RWPE2 (cell line): ENCODE measurements around the gene IFI6.

Source experiments
- ATAC-seq: fragments of 200-7000 bp; cut with Tn5 transposase; 3 replicates; pipeline ENCODE4 v1.9.1; 2021; ENCODE audit warnings: low read depth
- DNase-seq: peaks from one replicate; pipeline ENCODE4 v3.0.0-alpha.2; 2020; ENCODE audit warnings: low spot score
- H3K27ac ChIP-seq: fragments of 450-650 bp; 2 replicates; pipeline ENCODE4 v1.5.1; 2017; ENCODE audit warnings: mild to moderate bottlenecking; ENCODE audit not compliant: poor library complexity, severe bottlenecking
- H3K27me3 ChIP-seq: fragments of 250-450 bp; sonication (Bioruptor Pico); 2 replicates; pipeline ENCODE4 v1.5.1; 2021; ENCODE audit warnings: mild to moderate bottlenecking, moderate library complexity; ENCODE audit not compliant: insufficient read depth, poor library complexity, severe bottlenecking
- H3K36me3 ChIP-seq: fragments of 250-450 bp; sonication (Bioruptor Pico); 2 replicates; pipeline ENCODE4 v1.5.1; 2020; ENCODE audit warnings: low read depth, mild to moderate bottlenecking, moderate library complexity
- H3K4me1 ChIP-seq: fragments of 250-450 bp; sonication (Bioruptor Pico); 2 replicates; pipeline ENCODE4 v1.5.1; 2021; ENCODE audit warnings: mild to moderate bottlenecking, moderate library complexity; ENCODE audit not compliant: insufficient read depth, poor library complexity, severe bottlenecking
- H3K4me3 ChIP-seq: fragments of 250-450 bp; sonication (Bioruptor Pico); 2 replicates; pipeline ENCODE4 v1.5.1; 2021; ENCODE audit warnings: mild to moderate bottlenecking, moderate library complexity; ENCODE audit not compliant: severe bottlenecking
- H3K9me3 ChIP-seq: fragments of 250-450 bp; sonication (Bioruptor Pico); 2 replicates; pipeline ENCODE4 v1.5.1; 2021; ENCODE audit warnings: mild to moderate bottlenecking, moderate library complexity; ENCODE audit not compliant: severe bottlenecking
- TF ChIP-seq, protein P1 (sequence below): fragments of 450-650 bp; IDR thresholded peaks from one replicate; pipeline ENCODE4 v1.5.1; 2017; ENCODE audit warnings: mild to moderate bottlenecking, moderate library complexity; ENCODE audit not compliant: poor library complexity, severe bottlenecking

Gene IFI6

DNA sequence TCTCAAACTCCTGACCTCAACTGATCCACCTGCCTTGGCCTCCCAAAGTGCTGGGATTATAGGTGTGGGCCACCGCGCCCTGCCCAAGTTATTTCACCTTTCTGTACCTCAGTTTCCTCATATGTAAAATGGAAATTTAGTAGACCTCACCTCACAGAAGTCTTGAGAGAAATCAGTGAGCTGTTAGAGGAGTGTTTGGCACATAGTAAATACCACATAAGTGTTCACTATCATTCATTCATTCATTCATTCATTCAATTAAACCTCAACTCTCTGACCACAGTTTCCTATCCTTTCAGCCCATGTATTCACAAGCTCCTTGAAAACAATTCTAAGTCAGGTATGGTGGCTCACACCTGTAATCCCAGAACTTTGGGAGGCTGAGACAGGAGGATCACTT lies 33.2 kb downstream of the IFI6 start:
- ATAC-seq (no peak), DNase-seq (no peak)
- TF ChIP-seq, protein P1, sequence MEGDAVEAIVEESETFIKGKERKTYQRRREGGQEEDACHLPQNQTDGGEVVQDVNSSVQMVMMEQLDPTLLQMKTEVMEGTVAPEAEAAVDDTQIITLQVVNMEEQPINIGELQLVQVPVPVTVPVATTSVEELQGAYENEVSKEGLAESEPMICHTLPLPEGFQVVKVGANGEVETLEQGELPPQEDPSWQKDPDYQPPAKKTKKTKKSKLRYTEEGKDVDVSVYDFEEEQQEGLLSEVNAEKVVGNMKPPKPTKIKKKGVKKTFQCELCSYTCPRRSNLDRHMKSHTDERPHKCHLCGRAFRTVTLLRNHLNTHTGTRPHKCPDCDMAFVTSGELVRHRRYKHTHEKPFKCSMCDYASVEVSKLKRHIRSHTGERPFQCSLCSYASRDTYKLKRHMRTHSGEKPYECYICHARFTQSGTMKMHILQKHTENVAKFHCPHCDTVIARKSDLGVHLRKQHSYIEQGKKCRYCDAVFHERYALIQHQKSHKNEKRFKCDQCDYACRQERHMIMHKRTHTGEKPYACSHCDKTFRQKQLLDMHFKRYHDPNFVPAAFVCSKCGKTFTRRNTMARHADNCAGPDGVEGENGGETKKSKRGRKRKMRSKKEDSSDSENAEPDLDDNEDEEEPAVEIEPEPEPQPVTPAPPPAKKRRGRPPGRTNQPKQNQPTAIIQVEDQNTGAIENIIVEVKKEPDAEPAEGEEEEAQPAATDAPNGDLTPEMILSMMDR = no peak
- Histone ChIP-seq H3K4me1 (no peaks in the 10 kb centered on the region), H3K27ac (no peak overlapping the region), H3K36me3 (no peaks in the 10 kb centered on the region), H3K4me3 (no peak overlapping the region), H3K27me3 (peaks cover 8% of the 10 kb centered on the region), H3K9me3 (no peaks in the 10 kb centered on the region)

DNA sequence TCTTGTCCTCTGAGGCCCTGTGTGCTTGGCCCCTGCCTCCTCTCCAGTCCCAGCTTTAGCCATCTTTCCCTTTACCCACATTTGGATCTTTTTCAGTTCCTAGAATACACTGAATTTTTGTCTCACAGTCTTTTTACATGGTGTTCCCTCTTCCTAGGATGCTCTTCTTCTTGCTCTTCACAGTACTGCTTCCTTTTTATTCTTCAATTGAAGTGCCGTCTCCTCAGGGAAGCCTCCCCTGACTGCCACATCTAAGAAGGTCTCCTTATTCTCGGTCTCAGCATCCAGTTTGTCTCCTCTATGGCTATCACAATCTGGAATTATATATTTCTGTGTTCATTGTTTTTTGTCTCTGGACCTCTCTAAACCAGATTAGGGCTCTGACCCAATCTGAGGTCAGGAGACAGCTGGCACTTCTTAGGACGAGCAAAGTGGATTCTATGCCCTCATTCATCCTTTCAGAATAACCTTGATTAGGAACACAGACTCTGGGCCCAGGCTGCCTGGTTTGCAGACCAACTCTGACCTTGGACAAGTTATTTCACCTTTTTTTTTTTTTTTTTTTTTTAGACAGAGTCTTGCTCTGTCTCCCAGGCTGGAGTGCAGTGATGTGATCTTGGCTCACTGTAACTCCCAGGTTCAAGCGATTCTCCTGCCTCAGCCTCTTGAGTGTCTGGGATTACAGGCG lies 33.8 kb downstream of the IFI6 start:
- no peak for ATAC-seq
- H3K27me3 ChIP-seq = peaks cover 8% of the 10 kb centered on the region
- no peak for DNase-seq
- H3K9me3 ChIP-seq = no peaks in the 10 kb centered on the region
- H3K4me3 ChIP-seq = no peak overlapping the region
- TF ChIP-seq, protein P1 = no peak
- H3K36me3 ChIP-seq = no peaks in the 10 kb centered on the region
- no peaks in the 10 kb centered on the region for H3K4me1 ChIP-seq
- H3K27ac ChIP-seq = no peak overlapping the region

DNA sequence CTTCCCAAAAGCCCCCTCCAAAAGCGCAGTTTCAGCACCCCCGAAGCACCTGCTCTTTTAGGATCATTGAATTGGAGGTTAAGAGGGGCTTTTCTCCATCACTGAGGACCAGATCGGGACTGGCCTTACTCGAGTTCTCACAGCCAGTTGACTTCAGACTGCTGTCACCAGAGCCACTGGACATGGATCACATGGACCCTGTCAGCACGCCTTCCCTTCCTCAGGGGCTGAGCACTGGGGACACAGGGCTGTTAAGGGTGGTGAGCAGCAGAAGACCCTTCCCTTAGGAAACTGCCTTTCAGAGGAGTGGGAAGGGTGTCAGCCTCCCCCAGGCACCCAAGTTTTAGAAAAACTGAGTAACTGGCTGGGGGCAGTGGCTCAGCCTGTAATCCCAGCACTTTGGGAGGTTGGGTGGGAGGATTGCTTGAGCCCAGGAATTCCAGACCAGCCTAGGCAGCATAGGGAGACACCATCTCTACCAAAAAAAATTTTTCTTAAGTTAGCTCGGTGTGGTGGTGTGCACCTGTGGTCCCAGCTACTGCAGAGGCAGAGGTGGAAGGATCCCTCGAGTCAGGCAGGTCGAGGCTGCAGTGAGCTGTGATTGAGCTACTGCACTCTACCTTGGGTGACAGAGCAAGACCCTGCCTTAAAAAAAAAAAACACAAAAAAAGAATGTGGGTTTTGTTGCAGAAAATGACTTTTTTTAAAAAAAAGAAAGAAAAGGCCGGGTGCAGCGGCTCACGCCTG lies 36.4 kb downstream of the IFI6 start:
- no peak overlapping the region for H3K4me3 ChIP-seq
- no peaks in the 10 kb centered on the region for H3K9me3 ChIP-seq
- TF ChIP-seq, protein P1 = no peak
- no peaks in the 10 kb centered on the region for H3K36me3 ChIP-seq
- DNase-seq = no peak
- H3K27me3 ChIP-seq = peaks cover 8% of the 10 kb centered on the region
- H3K27ac ChIP-seq = no peak overlapping the region
- no peaks in the 10 kb centered on the region for H3K4me1 ChIP-seq
- ATAC-seq = no peak

DNA sequence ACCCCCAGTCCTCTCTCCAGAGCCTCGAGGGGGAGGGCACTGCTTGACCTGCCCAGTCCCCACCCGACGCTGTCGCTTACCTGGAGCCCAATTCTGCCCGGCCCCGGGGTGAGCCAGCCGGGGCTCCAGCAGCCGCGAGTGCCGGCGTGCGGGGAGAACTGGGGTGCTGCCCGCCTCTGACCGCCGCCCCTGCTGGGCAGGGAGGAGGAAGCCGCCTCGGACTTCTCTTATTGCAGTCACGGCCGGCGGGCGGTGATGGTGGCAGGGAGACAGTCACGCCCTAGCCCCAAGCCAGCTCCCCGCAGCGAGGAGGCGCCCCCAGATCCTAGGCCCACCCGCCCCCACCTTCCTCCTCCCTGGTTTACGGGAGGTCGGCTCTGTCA lies 37.0 kb downstream of the IFI6 start, which contains the start of gene FGR:
Gene FGR, minus strand, starts transcription at position 201 of the 383 bp plus-strand sequence. CDS start 11,269 bp downstream, outside the sequence.
- Histone ChIP-seq H3K9me3 (no peaks in the 10 kb centered on the region), H3K4me3 (peak within 1 kb of the TSS; percentile 20), H3K27ac (no peak within 1 kb of the TSS), H3K4me1 (no peaks in the 10 kb centered on the region), H3K36me3 (no peaks in the 10 kb centered on the region), H3K27me3 (peaks cover 8% of the 10 kb centered on the region)
- ATAC-seq (no peak), DNase-seq (no peak)
- TF ChIP-seq, protein P1 = no peak
